CD4-positive, alpha-beta T cell treated with Interleukin-21 for 1 hour (primary cell): Measurements from ENCODE around the gene TNNI2.

Source experiments
- DNase-seq: peaks from one replicate; pipeline ENCODE4 v3.0.0-alpha.2; 2020

TNNI2 gene

DNA sequence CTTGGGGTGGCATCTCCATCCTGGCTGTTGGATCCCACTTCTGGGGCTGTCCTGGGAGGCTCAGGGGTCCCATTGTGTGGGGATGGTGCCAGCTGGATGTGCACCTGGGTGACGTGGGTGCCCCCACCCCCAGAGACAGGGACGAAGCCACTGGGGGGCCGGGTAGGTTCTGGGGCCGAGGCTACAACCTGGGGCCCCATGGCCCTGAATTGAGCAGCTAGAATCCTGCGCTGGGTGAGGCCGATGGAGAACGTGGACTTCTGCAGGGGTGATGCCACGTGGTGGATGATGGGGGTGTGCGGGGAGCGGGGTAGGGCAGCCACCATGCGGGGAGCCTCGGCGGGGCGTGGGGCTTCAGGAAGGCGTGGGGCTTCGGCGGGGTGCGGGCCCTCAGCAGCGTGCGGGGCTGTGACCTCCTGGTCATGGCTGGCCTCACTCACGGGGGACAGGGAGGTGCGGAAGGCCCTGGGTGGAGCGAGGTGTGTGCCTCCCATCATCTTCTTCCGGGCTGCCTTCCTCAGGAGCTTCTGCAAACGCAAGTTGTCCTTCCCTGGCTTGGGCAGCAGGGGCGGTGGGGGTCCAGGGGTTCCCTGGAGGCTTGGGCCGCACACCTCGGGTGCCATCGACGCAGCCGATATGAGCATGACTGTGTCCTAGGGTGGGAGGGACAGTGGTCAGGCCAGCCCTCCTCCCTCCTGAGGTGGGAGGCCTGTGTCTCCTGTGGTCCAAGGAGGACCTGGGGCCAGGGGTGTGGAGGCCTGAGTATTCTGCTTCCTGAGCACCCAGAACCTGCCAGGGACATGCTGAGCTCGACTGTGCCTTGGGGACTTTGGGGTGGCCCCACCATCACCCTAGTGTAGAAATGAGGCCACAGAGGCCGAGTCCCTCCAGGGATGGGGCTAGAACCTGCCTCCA is 51.4 kb downstream of the TNNI2 start:
- no peak for DNase-seq
